Activated CD8-positive, alpha-beta T cell treated with anti-CD3 and anti-CD28 coated beads for 36 hours (primary cell): ENCODE data around the gene NUDT14. TPM values are rescaled to one million over a fixed set of nuclear protein-coding genes. Genes with fewer than 3 reads are reported as not detected.

ENCODE experiments used
- ATAC-seq: fragments of 200-7000 bp; cut with Tn5 transposase; one replicate; pipeline ENCODE4 v1.10.0; 2021; ENCODE audit warnings: mild to moderate bottlenecking, moderate library complexity
- CTCF ChIA-PET: fragments of 350-600 bp; sonication (Branson Sonifier 250); formaldehyde crosslinking; loops from one replicate; lab custom pipeline; 2021; ENCODE audit warnings: antibody characterized with exemption; lab: Charles Lee
- POLR2A ChIA-PET: fragments of 350-600 bp; sonication (Branson Sonifier 250); formaldehyde crosslinking; loops from one replicate; lab custom pipeline; 2021; ENCODE audit warnings: antibody characterized with exemption; lab: Charles Lee
- DNase-seq: peaks from one replicate; pipeline ENCODE4 v3.0.0-alpha.2; 2020
- H3K27ac Mint-ChIP-seq: one replicate; pipeline ENCODE4 v1.8.0; 2021; ENCODE audit warnings: mild to moderate bottlenecking, mixed read lengths
- H3K27me3 Mint-ChIP-seq: one replicate; pipeline ENCODE4 v1.8.0; 2021; ENCODE audit warnings: mixed read lengths
- H3K36me3 Mint-ChIP-seq: one replicate; pipeline ENCODE4 v1.8.0; 2021; ENCODE audit warnings: low read depth, mixed read lengths
- H3K4me1 Mint-ChIP-seq: one replicate; pipeline ENCODE4 v1.8.0; 2021; ENCODE audit warnings: low read depth, mixed read lengths
- H3K4me3 Mint-ChIP-seq: one replicate; pipeline ENCODE4 v1.8.0; 2021; ENCODE audit warnings: mild to moderate bottlenecking, moderate library complexity, mixed read lengths
- H3K9me3 Mint-ChIP-seq: one replicate; pipeline ENCODE4 v1.8.0; 2021; ENCODE audit warnings: mixed read lengths
- intact Hi-C: fragments of 100-400 bp; cut with micrococcal nuclease; formaldehyde crosslinking; loops from one replicate; pipeline ENCODE4 v1.10.0; 2022
- total RNA-seq, 2 experiments: library from RNA; stranded (reverse); gene quantifications; one replicate each; pipeline ENCODE4 v1.2.3, GENCODE V29; 2021
- TF ChIP-seq, protein P1 (sequence below): fragments of 200-600 bp; IDR thresholded peaks from one replicate; pipeline ENCODE4 v1.8.0; 2022; ENCODE audit warnings: antibody characterized with exemption, mild to moderate bottlenecking

Gene NUDT14
- total RNA-seq, 2 experiments from 2014 or later = 9.3 to 9.7 TPM

DNA sequence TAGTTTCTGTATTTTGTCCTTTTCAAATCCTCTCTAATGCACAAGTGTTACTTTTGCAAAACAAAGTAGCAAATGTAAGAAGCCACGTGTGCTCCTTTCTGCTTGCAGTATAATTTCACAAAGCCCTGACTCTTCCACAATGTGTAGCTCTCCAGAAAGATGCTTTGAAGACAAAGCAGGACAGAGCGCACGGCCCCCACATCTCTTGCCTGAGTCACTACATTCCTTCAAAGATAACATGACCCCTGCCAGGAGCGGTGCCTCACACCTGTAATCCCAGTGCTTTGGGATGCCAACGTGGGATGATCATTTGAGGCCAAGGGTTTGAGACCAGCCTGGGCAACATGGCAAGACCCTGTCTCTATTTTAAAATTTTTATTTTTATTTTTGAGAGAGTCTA is 53.1 kb downstream of the NUDT14 start:
- intact Hi-C loops = no loop called here
- Mint-ChIP-seq H3K27me3 (peaks cover 17% of the 10 kb centered on the region), H3K36me3 (no peaks in the 10 kb centered on the region), H3K27ac (no peak overlapping the region), H3K4me1 (peaks cover 3% of the 10 kb centered on the region), H3K4me3 (no peak overlapping the region), H3K9me3 (peaks cover 2% of the 10 kb centered on the region)
- ATAC-seq = no peak
- DNase-seq = no peak
- TF ChIP-seq, protein P1, sequence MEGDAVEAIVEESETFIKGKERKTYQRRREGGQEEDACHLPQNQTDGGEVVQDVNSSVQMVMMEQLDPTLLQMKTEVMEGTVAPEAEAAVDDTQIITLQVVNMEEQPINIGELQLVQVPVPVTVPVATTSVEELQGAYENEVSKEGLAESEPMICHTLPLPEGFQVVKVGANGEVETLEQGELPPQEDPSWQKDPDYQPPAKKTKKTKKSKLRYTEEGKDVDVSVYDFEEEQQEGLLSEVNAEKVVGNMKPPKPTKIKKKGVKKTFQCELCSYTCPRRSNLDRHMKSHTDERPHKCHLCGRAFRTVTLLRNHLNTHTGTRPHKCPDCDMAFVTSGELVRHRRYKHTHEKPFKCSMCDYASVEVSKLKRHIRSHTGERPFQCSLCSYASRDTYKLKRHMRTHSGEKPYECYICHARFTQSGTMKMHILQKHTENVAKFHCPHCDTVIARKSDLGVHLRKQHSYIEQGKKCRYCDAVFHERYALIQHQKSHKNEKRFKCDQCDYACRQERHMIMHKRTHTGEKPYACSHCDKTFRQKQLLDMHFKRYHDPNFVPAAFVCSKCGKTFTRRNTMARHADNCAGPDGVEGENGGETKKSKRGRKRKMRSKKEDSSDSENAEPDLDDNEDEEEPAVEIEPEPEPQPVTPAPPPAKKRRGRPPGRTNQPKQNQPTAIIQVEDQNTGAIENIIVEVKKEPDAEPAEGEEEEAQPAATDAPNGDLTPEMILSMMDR = no peak
- CTCF ChIA-PET = no interaction called here
- POLR2A ChIA-PET = no interaction called here

DNA sequence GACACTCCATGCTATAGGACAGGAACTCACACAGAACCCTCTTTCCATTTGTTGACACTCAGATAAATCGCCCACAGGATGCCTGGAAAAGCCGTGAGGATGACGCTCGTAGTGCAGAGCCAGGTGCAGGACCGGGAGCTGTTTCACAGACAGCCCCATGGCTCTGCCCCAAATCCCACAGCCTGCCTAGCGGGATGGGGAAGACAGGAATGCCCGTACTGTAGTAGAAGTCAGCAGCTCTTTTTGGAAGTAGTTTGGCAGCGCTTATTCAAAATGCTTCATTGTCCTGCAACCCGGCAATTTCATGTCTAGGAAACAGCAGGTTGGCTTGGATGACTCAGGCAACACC is 54.2 kb downstream of the NUDT14 start:
- ChIA-PET POLR2A (no interaction called here), CTCF (no interaction called here)
- ATAC-seq (no peak), DNase-seq (no peak)
- Mint-ChIP-seq H3K4me3 (no peak overlapping the region), H3K4me1 (peaks cover 3% of the 10 kb centered on the region), H3K27ac (no peak overlapping the region), H3K9me3 (peaks cover 4% of the 10 kb centered on the region), H3K36me3 (no peaks in the 10 kb centered on the region), H3K27me3 (peaks cover 19% of the 10 kb centered on the region)
- intact Hi-C loops = no loop called here
- TF ChIP-seq, protein P1 = no peak

DNA sequence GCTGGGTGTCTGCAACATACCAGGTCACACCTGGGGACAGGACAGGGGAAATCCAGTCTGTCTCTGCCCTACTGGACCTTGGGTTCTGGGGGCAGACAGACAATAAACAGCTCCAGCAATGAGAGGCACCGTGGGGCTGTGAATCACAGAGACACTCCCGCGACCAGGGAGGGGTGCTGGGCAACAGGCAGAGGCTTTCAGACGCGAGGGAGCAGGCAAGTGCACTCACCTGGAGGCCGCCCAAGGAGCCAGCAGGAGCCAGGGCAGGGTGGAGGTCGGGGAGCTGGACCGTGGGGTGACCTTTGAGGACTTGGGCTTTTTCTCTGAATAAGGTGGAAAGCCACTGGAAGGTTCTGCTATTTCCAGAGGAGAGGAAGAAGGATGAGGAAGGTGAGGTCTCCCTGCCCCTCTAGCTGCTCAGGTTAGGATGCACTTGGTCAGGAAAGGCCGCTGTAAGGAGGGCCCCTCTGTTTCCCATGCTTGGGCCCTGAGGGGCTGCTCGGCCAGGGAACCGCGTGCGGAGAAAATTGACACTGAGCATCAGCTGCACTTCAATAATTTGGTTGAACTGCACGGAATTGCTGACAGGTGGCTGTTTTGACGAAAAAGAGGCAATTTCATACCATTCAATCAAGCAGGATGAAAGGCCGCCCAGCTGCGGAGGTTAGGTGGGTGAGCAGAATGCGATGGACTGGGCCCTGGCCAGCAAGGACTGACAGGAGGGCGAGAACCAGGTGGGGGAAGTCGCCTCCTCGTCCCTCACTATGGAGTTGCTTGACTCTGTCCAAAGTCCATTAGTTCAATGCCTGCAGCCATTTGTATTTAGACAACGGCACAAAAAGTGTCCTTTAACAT is 54.8 kb downstream of the NUDT14 start:
- DNase-seq (no peak), ATAC-seq (no peak)
- H3K4me3 Mint-ChIP-seq = no peak overlapping the region
- peaks cover 6% of the 10 kb centered on the region for H3K9me3 Mint-ChIP-seq
- H3K4me1 Mint-ChIP-seq = peaks cover 3% of the 10 kb centered on the region
- POLR2A ChIA-PET = no interaction called here
- H3K27me3 Mint-ChIP-seq = peaks cover 21% of the 10 kb centered on the region
- CTCF ChIA-PET = no interaction called here
- intact Hi-C loops = no loop called here
- H3K36me3 Mint-ChIP-seq = no peaks in the 10 kb centered on the region
- TF ChIP-seq, protein P1 = no peak
- no peak overlapping the region for H3K27ac Mint-ChIP-seq

DNA sequence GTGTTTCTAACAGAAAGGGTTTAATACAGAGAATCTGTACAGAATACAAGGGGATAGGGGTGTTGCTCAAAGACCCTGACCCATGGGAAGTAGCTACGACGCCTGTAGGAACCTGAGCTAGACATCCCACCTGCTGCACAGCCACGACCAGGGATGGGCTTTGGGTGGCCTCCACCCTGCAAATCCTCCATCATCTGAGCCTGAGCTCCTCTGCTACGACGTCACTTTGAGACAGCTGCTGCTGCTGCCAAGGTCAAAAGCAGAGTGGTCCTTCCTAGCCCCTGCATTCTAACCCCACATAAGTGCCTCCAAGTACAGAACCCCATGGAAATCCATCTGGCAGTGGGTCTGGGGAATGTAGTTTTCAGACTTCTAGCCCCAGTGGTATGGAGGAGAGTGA is 56.3 kb downstream of the NUDT14 start:
- CTCF ChIA-PET = interaction anchor here (1.0 kb wide), 1 partner anchor 35 kb away, joined by 3 read pairs; no protein-coding TSS in a partner anchor
- POLR2A ChIA-PET = no interaction called here
- no peaks in the 10 kb centered on the region for H3K36me3 Mint-ChIP-seq
- H3K9me3 Mint-ChIP-seq = peaks cover 14% of the 10 kb centered on the region
- H3K27ac Mint-ChIP-seq = no peak overlapping the region
- TF ChIP-seq, protein P1 = no peak
- H3K27me3 Mint-ChIP-seq = peaks cover 27% of the 10 kb centered on the region
- peaks cover 3% of the 10 kb centered on the region for H3K4me1 Mint-ChIP-seq
- H3K4me3 Mint-ChIP-seq = no peak overlapping the region
- DNase-seq (no peak), ATAC-seq (no peak)
- intact Hi-C loops = no loop called here

DNA sequence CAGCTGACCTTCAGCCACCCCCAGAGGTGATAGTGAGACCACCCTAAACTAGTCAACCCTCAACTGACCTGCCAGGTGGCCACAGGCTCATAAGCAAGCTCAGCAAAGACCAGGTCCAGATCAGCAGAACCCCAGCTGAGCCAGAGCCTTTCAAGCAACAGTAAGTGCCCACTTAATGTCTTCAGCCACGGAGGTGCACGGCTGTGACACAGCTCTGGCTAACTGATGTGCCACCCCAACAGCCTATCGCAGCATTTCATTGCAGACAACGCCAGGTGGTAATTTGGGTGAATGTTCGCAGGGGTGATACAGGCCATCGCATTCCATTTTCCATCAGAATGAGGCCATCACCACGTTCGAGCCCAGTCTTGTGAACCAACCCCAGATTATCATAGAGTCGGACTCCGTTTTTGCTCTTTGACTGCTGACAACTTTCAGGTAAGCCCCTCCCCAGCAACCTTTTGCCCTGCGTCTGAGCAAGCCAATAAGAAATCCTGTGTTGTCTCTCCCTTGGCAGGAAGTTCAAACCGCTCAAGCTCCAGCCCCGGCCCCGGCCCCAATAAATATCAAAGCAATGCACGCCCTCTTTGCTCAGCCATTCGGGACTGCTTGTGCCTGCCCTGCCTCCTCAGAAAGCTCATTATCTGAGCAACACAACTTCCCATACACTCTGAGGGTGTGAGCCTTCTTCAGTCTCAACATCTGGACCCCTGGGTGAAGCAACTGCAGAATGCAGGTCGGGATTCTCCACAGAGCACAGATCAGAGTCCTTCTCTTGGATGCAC is 56.9 kb downstream of the NUDT14 start:
- Mint-ChIP-seq H3K36me3 (no peaks in the 10 kb centered on the region), H3K4me1 (peaks cover 3% of the 10 kb centered on the region), H3K9me3 (peaks cover 14% of the 10 kb centered on the region), H3K27ac (no peak overlapping the region), H3K27me3 (peaks cover 27% of the 10 kb centered on the region), H3K4me3 (no peak overlapping the region)
- no peak for ATAC-seq
- DNase-seq = no peak
- intact Hi-C loops = no loop called here
- POLR2A ChIA-PET = no interaction called here
- CTCF ChIA-PET = interaction anchor here (1.0 kb wide), 2 partner anchors 34 kb away, joined by 3 read pairs; no protein-coding TSS in a partner anchor
- TF ChIP-seq, protein P1 = no peak
